Activated CD4-positive, alpha-beta T cell treated with anti-CD3 and anti-CD28 coated beads for 48 hours (primary cell): Measurements from ENCODE around the gene ACP7.
A peak's percentile ranks its signal among the peaks of the same experiment; 100 is the strongest.
"Not testable (repeated sequence)": the region's sequence is repeated elsewhere in the genome, so short reads cannot be mapped to it uniquely, and the experiment has no call there.

Experiments used
- DNase-seq: peaks from one replicate; pipeline ENCODE4 v3.0.0-alpha.2; 2020

Gene ACP7

GRCh38 chr19:39110263-39110967, 26.2 kb downstream of the ACP7 start:
- DNase-seq = peak; percentile 83

- DNase-seq = no peak
These were observed 27.5 kb downstream of the ACP7 start for GRCh38 chr19:39111593-39112199.

GRCh38 chr19:39112338-39112890, 28.2 kb downstream of the ACP7 start:
- no peak for DNase-seq

- DNase-seq = no peak
These were observed 29.0 kb downstream of the ACP7 start for GRCh38 chr19:39113199-39113598.

- DNase-seq = no peak
These were observed 31.1 kb downstream of the ACP7 start for GRCh38 chr19:39115105-39115847.

GRCh38 chr19:39117023-39117422, 32.9 kb downstream of the ACP7 start:
- DNase-seq = not testable (repeated sequence)

GRCh38 chr19:39119830-39120229, 35.7 kb downstream of the ACP7 start:
- no peak for DNase-seq

- no peak for DNase-seq
These were observed 39.0 kb downstream of the ACP7 start for GRCh38 chr19:39122934-39123731.

- no peak for DNase-seq
These were observed 40.1 kb downstream of the ACP7 start for GRCh38 chr19:39124136-39124764.

GRCh38 chr19:39125199-39125553, 41.0 kb downstream of the ACP7 start:
- no peak for DNase-seq

GRCh38 chr19:39125554-39126311, 41.6 kb downstream of the ACP7 start, which contains the start of gene PAK4:
TSS of gene PAK4 (plus strand) at chr19:39125786. CDS start at chr19:39169554, 43,768 bp downstream.
- peak; percentile 99 for DNase-seq

- DNase-seq = no peak
These were observed 42.4 kb downstream of the ACP7 start for GRCh38 chr19:39126312-39127187.

GRCh38 chr19:39127812-39128515, 43.8 kb downstream of the ACP7 start:
- DNase-seq = no peak

- DNase-seq = no peak
These were observed 44.4 kb downstream of the ACP7 start for GRCh38 chr19:39128516-39129079.

GRCh38 chr19:39129116-39129515, 44.9 kb downstream of the ACP7 start:
- DNase-seq = no peak

GRCh38 chr19:39130337-39131254, 46.4 kb downstream of the ACP7 start:
- DNase-seq = no peak

GRCh38 chr19:39131255-39131755, 47.1 kb downstream of the ACP7 start:
- DNase-seq = no peak

- peak; percentile 35 for DNase-seq
These were observed 48.3 kb downstream of the ACP7 start for GRCh38 chr19:39132344-39132969.
